Measurements from ENCODE around the gene MRPL1. TPM values are rescaled to one million over a fixed set of nuclear protein-coding genes. Genes with fewer than 3 reads are reported as not detected.
"Not testable (repeated sequence)": the region's sequence is repeated elsewhere in the genome, so short reads cannot be mapped to it uniquely, and the experiment has no call there.

MRPL1 gene
- total RNA-seq, 2 donors from 2014 or later: 25.7 to 33.7 TPM

DNA sequence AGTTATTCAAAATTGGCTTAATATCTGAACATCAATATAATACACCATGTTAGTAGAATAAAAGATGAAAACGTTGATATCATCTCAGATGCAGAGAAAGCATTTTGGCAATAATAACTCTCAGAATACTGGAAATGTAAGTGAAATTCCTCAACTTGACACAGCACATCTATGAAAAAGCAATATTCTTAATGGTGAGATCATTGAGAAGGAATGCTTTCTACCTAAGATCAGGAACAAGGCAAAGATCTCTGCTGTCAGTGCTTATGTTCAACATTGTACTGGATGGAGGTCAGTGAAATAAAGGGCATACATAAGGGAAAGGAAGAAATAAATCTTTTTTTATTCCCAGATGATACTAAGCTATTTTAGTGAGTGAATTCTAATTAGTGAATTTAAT lies 40.6 kb downstream of the MRPL1 start:
- intact Hi-C loops (cut with DNase I, micrococcal nuclease): no loop called here
- ATAC-seq (no peak), DNase-seq (no peak)

DNA sequence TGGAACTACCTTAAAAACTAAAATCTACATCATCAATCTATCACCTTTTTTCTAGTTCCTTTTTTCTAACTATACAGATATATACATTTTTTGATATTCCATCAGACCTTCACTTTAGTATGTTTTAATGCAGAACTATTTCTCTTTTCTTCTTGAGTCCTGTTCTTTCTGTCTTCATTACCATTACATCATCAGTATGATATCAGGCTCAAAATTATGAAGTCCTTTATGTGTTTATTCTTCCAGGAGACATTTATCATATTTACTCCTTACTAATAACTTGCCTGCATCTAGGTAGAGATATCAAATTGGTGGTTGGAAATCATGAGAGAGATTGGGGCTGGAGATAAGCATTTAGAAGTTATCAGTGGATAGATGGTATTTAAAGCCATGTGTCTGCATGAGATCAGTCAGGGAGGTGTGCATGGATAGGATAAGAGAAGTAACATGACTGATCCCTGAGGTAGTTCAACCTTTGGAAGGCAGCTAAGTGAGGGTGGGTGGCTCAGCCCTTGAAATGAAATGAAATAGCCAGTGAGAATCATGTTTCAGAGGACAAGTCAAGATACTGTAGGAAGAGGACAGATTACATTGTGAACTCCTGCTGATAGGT lies 43.1 kb downstream of the MRPL1 start:
- intact Hi-C loops (cut with DNase I, micrococcal nuclease): no loop called here
- ATAC-seq (no peak), DNase-seq (no peak)

DNA sequence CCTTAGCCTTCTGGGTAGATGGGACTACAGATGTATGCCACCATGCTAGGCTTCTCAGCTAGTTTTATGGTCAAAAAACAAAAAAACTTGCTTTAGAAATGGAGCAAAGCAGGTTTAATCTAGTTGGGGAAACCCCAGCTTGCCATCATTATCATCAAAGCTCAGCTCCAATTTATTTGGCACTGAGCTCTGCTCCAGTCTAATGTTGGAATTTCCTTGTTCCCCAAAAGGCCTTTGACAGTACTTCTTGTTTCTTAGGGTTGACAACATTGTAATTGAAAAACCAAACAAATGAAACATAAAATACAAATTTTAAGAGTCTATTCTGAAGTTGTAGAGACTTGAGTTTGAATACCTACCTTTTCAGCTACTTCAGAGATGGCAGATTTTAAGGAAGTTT lies 48.0 kb downstream of the MRPL1 start:
- ATAC-seq (no peak), DNase-seq (no peak)
- intact Hi-C loops (cut with DNase I, micrococcal nuclease): no loop called here

DNA sequence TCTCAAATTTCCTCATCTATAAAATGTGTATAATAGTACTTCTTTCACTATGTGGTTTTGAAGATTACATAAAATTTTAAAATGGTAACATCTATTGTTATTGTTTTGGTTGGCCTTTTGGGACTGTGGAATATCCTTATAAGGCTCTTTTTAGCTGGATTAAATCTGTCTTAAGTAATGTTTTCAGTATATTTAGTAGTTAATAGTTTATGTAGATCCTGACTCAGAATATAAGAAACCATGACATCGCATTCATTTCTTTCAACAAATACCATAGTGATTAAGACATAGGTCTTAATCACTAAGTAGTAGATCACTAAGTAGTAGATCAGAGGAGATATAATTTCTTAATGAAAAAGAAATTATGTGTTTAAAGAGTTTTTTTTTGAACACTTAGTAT lies 48.5 kb downstream of the MRPL1 start:
- intact Hi-C loops (cut with DNase I, micrococcal nuclease): no loop called here
- no peak for ATAC-seq
- DNase-seq: no peak

DNA sequence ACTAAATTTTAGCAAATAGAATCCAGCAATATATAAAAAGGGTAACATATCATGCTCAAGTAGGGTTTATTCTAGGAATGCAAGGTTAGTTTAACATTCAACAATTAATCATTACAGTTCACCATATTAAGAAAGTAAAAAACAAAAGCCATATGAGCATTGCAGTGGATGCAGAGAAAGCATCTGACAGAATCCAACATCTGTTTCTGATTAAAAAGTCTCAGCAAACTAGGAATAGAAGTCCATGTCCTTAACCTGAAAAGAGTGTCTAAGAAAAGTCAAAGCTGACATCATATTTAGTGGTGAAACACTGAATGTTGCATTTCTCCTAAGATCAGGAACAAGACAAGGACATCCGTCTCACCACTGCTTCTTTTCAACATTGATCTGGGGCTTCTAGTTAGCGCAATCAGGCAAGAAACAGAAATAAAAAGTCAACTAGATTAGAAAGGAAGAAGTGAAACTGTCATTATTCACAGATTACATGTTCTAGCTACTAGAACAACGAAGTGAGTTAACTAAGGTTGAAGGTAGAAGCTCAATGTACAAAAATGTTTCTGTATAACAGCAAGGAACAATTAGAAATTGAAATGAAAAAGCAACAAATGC lies 49.3 kb downstream of the MRPL1 start:
- DNase-seq: no peak
- ATAC-seq: no peak
- intact Hi-C loops (cut with DNase I, micrococcal nuclease): no loop called here

DNA sequence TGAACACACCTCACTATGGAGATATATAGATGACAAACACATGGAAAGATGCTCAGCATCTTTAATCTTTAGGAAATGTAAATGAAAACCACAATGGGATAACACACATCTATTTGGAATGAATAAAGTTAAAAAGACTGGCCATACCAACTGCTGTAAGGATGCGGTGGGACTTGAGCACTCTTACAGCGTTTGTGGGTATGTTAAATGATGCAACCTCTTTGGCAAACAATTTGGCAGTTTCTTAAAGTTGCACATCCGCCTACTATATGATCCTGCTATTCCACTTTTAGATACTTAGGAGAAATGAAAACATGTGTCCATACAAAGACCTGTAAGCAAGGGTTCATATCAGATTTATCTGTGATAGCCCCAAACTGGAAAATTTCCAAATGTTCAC lies 50.7 kb downstream of the MRPL1 start:
- intact Hi-C loops (cut with DNase I, micrococcal nuclease): no loop called here
- ATAC-seq (no peak), DNase-seq (no peak)

DNA sequence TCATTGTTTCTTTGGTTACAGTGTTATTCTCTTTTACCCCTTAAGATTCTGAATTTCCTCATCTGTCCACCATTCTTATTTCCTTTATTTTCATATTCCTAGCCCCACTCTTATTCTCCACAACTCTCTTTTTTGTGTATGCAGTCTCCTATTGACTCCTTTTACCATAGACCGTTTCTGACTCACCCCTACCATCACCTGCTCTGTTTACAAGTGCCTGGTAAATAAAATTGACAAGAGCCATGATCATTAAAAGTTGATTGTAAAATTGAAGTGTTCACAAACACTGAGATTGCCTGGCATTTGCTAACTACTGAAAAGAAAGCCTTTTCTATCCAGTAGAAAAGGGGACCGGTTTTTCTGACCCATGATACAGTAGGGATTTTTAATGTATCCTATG lies 54.4 kb downstream of the MRPL1 start:
- no peak for DNase-seq
- ATAC-seq: peak; percentile 64
- intact Hi-C loops (cut with DNase I, micrococcal nuclease): no loop called here

DNA sequence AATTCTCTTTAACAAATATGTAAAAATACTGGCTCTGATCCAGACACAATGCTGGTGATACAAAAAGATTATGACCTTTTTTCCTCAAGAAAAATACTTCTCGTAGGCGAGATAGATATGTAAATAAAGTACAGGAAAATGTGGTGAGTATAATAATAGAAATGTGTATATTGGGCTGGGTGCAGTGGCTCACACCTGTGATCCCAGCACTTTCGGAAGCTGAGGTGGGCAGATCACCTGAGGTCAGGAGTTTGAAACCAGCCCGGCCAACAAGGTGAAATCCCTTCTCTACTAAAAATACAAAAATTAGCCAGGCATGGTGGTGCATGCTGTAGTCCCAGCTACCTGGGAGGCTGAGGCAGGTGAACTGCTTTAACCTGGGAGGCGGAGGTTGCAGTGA lies 55.0 kb downstream of the MRPL1 start:
- no peak for ATAC-seq
- intact Hi-C loops (cut with DNase I, micrococcal nuclease): no loop called here
- DNase-seq: no peak

DNA sequence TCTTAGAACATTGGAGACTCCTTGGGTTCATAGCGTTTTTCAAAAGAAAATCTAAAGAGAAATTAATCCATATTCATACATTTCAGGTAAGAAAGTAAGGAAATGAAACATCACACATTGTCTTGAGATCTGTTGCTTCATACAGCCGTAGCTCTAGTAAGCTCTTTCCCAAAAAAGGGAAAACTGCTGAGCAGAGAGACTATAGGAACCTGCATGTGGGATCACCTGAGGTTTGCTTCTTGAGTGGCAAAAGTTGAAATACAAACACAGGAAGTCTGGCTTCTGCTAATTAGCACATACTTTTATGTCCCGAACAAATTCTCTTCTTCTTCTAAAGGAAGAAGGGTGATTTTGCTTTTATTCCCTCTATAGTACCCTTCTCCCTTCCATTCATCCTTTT lies 57.7 kb downstream of the MRPL1 start:
- DNase-seq (no peak), ATAC-seq (no peak)
- intact Hi-C loops (cut with DNase I, micrococcal nuclease): no loop called here

DNA sequence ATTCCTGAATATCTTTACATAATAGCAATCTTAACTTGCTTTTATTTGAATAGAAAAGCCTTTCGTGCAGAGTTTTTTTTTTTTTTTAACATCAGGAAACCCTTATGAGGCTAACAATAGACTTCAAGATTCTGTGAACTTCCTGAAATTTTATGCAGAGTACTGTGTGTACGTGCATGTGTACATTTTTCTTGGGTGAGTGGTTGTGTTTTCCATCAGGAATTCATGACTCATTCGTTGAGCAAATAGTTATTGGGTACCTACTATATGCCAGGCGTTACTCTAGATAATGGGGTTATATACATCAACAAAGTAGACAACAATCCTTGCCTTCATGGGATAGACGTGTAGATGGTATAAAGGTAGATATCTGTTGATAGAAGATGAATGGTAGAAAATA lies 59.1 kb downstream of the MRPL1 start:
- no peak for ATAC-seq
- DNase-seq: no peak
- intact Hi-C loops (cut with DNase I, micrococcal nuclease): no loop called here

DNA sequence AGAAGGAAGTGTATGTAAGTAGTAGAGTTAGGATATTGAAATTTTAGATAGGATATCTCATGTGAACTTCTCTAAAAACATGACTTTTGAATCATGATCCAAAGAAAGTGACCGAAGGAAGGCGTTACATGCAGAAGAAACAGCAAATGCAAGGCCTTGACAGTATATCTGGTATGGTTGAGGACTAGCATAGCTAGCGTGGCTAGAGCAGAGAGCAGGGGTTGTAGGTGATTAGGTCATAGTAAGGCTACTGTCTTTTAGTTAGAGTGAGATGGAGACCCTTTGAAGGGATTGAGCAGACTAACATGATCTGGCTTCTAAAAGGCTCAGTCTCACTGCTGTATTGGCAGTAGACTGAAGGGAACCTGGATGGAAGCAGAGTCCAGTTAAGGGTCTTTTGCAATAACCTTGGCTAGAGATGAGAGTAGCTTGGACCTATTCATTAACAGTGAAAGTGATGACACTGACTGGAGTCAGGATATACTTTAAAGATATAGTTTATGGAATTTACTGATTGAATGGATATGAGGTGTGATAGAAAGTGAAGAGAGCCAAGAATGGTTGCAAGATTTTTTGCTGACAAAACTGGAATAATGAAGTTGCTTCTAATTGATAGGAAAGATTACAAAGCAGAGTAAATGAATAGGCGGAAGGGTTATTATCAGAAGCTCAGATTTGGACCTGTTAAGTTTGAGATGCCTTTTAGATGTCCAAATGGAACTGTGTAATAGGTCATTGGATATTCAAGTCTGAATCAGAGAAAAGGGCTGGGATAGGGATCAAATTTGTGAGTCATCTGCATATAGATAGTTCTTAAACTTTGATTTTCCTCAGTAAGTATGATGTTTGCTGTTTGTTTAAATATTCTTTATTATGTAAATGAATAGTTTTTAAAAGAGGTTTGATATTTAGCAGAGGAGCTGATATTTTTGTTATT lies 59.8 kb downstream of the MRPL1 start:
- intact Hi-C loops (cut with DNase I, micrococcal nuclease): no loop called here
- no peak for DNase-seq
- no peak for ATAC-seq

DNA sequence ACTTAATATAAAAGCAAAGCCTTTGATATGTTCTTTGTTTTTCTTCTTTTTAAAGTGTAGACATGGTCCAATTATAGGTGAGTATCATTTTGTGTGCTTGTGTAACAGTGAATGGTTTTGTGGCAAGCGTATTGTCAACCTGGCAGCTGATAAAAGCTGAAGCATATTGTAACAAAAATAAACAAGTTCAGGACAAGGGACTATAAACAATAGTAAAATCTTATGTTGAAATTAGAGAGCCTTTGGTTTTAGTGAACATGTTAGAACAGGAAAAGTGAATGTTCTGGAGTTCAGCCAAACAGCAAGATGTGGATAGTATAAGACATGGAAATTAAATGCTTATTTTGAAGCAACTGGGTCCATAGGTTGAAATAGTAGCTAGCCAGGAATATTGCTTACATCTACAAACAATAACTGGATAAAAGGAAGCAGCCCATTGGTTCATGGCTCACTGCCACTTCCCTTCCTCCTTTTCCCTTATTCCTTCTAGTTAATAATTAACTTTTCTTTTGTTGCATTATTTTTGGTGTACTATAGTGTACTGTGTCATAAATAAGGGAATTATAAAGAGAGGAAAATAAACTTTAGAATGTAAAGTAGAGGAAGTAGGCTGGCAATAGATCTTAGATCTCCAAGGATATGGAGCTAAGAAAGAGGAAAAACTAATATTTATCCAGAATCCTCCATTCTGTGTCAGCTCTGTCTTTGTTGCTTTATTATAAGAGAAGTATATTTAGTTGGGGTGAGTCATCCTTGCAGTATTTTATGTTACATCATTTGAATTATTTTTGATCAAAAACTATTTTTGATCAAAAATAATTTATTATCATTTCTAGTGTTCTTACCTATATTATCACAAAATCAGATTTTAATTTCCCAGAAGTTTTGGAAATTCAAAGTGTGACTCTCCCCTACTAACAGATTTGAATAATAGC lies 65.6 kb downstream of the MRPL1 start:
- ATAC-seq (peak; percentile 93), DNase-seq (peak in 1 of 2 donors; percentile 28)
- intact Hi-C loops (cut with DNase I, micrococcal nuclease): no loop called here

DNA sequence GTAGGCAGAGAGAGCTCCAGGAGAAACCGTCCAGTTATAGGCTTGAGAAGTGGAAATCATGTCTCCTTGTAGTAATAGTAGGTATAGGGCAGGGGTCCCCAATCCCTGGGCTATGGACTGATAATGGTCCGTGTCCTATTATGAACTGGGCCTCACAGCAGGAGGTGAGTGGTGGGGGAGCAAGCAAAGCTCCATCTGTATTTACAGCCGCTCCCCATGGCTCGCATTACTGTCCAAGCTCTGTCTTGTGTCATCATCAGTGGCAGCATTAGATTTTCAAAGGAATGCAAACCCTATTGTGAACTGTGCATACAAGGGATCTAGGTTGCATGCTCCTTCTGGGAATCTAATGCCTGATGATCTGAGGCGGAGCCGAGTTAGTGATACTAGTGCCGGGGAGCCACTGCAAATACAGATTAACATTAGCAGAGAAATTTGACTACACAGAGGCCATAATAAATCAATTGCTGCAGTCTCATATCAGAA lies 67.6 kb downstream of the MRPL1 start:
- DNase-seq (no peak), ATAC-seq (no peak)
- intact Hi-C loops (cut with DNase I, micrococcal nuclease): no loop called here

DNA sequence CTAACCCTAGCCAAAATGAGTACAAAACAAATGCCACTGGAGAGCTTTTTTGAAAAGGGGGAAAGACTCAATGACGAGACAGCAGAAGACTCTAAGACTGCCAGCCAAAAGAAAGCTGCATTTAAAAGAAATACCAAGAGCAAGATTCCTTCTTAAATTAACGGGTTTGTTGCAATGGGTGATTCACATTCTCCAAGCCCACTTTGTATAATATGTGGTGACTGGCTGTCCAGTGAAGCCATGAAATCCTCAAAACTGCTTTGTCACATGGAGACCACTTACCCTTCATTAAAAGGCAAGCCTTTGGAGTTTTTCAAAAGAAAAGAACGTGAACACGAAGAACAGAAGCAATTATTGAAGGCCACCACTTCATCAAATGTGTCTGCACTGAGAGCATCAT lies 68.2 kb downstream of the MRPL1 start:
- intact Hi-C loops (cut with DNase I, micrococcal nuclease): no loop called here
- no peak for DNase-seq
- no peak for ATAC-seq

DNA sequence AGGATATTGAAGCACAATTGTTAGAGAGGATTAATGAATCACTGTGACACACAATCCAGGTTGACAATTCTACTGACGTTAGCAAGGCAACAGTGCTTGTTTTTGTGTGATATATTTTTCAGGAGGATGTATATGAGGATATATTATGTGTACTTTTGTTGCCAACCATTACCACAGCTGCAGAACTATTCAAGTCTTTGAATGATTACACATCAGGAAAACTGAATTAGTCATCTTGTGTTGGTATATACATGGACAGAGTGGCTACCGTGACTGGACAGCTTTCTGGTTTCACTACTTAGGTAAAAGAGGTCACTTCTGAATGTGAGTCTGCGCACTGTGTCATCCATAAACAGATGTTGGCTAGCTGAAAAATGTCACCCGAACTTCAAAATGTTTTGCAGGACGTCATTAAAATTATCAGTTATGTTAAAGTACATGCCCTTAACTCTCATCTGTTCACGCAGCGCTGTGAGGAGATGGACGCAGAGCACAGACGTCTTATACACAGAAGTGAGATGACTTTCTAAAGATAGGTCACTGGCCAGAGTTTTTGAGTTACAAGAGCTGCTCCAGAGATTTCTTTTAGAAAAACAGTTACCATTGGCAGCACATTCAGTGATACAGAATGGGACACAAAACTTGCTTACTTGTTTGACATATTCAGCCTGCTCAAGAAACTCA lies 69.0 kb downstream of the MRPL1 start:
- intact Hi-C loops (cut with DNase I, micrococcal nuclease): no loop called here
- DNase-seq: no peak
- ATAC-seq: no peak

DNA sequence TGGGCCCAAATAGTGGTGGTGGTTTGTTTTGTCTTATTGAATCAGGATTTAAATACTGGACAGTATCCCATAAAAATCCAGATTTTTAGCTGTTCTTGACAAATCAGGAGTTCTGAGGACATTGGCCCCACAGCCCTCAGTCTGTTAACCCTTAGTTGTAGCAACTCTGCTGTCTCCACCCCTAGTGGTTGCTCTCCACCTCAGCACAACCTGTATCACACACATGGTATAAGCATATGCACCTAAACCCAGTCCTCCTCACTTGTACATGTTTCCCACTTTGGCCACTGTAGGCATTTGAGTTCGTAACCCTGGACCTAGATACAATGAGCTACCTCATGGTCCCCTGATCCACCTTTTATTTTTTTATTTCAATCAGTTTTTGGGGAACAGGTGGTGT lies 75.9 kb downstream of the MRPL1 start:
- intact Hi-C loops (cut with DNase I, micrococcal nuclease): no loop called here
- ATAC-seq (no peak), DNase-seq (no peak)

DNA sequence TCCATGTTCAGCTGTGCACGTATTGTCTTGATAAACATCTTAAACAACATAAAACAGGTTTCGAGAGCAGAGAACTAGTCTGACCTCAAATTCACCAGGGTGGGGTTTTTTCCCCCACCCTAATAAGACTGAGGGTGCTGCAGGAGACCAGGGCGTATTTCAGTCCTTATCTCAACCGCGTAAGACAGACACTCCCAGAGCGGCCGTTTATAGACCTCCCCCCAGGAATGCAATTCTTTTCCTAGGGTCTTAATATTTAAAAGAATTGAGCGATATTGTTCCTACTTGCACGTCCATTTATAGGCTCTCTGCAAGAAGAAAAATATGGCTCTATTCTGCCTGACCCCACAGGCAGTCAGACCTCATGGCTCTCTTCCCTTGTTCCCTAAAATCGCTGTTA lies 83.3 kb downstream of the MRPL1 start:
- DNase-seq; ATAC-seq; intact Hi-C loops (cut with DNase I, micrococcal nuclease): not testable (repeated sequence)

DNA sequence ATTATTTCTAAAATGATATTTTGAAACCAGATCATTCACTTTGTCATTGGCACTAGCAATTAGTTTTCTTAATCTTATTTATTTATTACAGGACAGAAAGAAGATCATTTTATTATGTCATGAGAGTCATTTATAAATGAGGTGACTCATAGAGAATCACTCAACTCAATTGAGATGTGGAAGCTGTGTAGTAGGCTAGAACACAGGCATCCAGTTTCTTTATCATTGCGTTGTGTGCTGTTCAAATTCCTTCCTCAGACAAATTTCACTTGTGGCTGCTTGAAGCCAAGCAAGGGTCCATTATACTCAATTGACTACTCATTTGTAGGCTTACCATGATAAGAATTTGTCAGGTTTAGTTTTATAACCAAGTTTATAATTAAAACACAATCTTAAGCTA lies 87.6 kb downstream of the MRPL1 start:
- no peak for DNase-seq
- intact Hi-C loops (cut with DNase I, micrococcal nuclease): loop anchor here in 1 of 2 donors (10.0 kb wide), 1 partner anchor 565 kb away; no protein-coding TSS in a partner anchor
- no peak for ATAC-seq

Data from left colon (tissue), 2 donors.